HepG2 (cell line): ENCODE results near the gene ISG20L2. TPM values are rescaled to one million over a fixed set of nuclear protein-coding genes. Genes with fewer than 3 reads are reported as not detected.

Experiments used
- ATF5 ChIP-seq: sonication (generic); formaldehyde crosslinking; IDR thresholded peaks from 2 replicates; pipeline ENCODE4 v1.4.0; 2020; ENCODE audit warnings: mild to moderate bottlenecking, low read depth, missing genetic modification reagents
- CTCF ChIP-seq: sonication (generic); formaldehyde crosslinking; IDR thresholded peaks from 2 replicates; pipeline ENCODE4 v1.5.0; 2020; ENCODE audit warnings: mild to moderate bottlenecking, missing genetic modification reagents, moderate library complexity
- HNF1B ChIP-seq: sonication (generic); formaldehyde crosslinking; IDR thresholded peaks from 2 replicates; pipeline ENCODE4 v1.5.1; 2020; ENCODE audit warnings: mild to moderate bottlenecking, moderate library complexity, missing genetic modification reagents
- HNF4G ChIP-seq, 2 experiments: sonication (generic) in 1 of 2; formaldehyde crosslinking in 1 of 2; IDR thresholded peaks; 2 replicates each; pipeline versions ENCODE4 v1.4.0 to v1.6.1; 2011 to 2020; ENCODE audit warnings: borderline replicate concordance in 2 of 2, low read depth in 2 of 2, mild to moderate bottlenecking in 2 of 2, low read length in 1 of 2, missing genetic modification reagents in 1 of 2, moderate library complexity in 1 of 2
- LCORL ChIP-seq, 2 experiments: fragments of 450-650 bp in 1 of 2; sonication (generic) in 1 of 2; formaldehyde crosslinking in 1 of 2; IDR thresholded peaks; 2 replicates each; pipeline versions ENCODE4 v1.5.0 to v1.6.1; 2017 to 2020; ENCODE audit warnings: antibody characterized with exemption in 1 of 2, missing genetic modification reagents in 1 of 2
- MYPOP ChIP-seq: sonication (generic); formaldehyde crosslinking; IDR thresholded peaks from 2 replicates; pipeline ENCODE4 v1.8.1; 2023; ENCODE audit warnings: mild to moderate bottlenecking, moderate library complexity, missing genetic modification reagents
- NR2F2 ChIP-seq: IDR thresholded peaks from 2 replicates; pipeline ENCODE4 v1.6.1; 2012; ENCODE audit warnings: low read depth, inconsistent platforms, borderline replicate concordance
- SCMH1 ChIP-seq: sonication (generic); formaldehyde crosslinking; IDR thresholded peaks from 2 replicates; pipeline ENCODE4 v1.9.0; 2021; ENCODE audit warnings: missing genetic modification reagents, mild to moderate bottlenecking, borderline replicate concordance
- YY1 ChIP-seq: IDR thresholded peaks from 2 replicates; pipeline ENCODE4 v1.6.1; 2011; ENCODE audit warnings: low read length, low read depth, moderate library complexity, mild to moderate bottlenecking; ENCODE audit not compliant: insufficient read depth, insufficient replicate concordance
- ZFP41 ChIP-seq: sonication (generic); formaldehyde crosslinking; IDR thresholded peaks from 2 replicates; pipeline ENCODE4 v1.4.0; 2020; ENCODE audit warnings: mild to moderate bottlenecking, missing genetic modification reagents, borderline replicate concordance
- ZNF142 ChIP-seq: sonication (generic); formaldehyde crosslinking; IDR thresholded peaks from 2 replicates; pipeline ENCODE4 v1.4.0; 2020; ENCODE audit warnings: missing genetic modification reagents
- polyA plus RNA-seq, 8 experiments: library from polyadenylated mRNA; depleted of rRNA in 3 of 8; stranded (reverse) in 7 of 8; unstranded in 1 of 8; fragments of >200 nt; fragmentation: Illumina TruSeq in 4 of 8; extraction: Trizol in 4 of 8; gene quantifications; 2 replicates each; pipeline versions ENCODE4 v1.2.1 to v1.2.3, GENCODE V29; 2011 to 2016; ENCODE audit warnings: low read depth in 4 of 8, missing spikeins in 1 of 8, mixed read lengths in 1 of 8; ENCODE audit not compliant: insufficient read depth in 1 of 8
- total RNA-seq, 5 experiments: library from RNA; depleted of rRNA; stranded (reverse); fragments of >200 nt; fragmentation: Illumina TruSeq; extraction: Trizol; gene quantifications; 2 replicates each; pipeline ENCODE4 v1.2.3, GENCODE V29; 2016; ENCODE audit warnings: low read depth in 1 of 5

The ISG20L2 gene
- total and polyA plus RNA-seq, 2 of the 13 experiments (the other 11 are each of a cell fraction or from before 2014, with no cell fraction given), result 19.8 to 21.3 TPM

GRCh38 chr1:156746728-156747631 lies 18.4 kb upstream of the ISG20L2 start (continued):
- no peak for TF ChIP-seq HNF1B (CRISPR knock-in tag)
- TF ChIP-seq CTCF (CRISPR knock-in tag), result peak; percentile 51
- peak; percentile 49; the same call in 1 of the 2 replicates for TF ChIP-seq HNF4G (IDR thresholded peaks at IDR 0.05; ENCODE audit: borderline replicate concordance, low read depth, low read length)
- TF ChIP-seq HNF4G (CRISPR knock-in tag; IDR thresholded peaks at IDR 0.05; ENCODE audit: borderline replicate concordance, low read depth), result no peak
- TF ChIP-seq SCMH1 (CRISPR knock-in tag), result no peak
- TF ChIP-seq ZFP41 (CRISPR knock-in tag), result no peak
- no peak for TF ChIP-seq LCORL (IDR thresholded peaks at IDR 0.05)
- TF ChIP-seq LCORL (CRISPR knock-in tag; IDR thresholded peaks at IDR 0.05), result peak; percentile 27; the same call in 1 of the 2 replicates
- no peak for TF ChIP-seq NR2F2
- 0 out of 2 replicates have a peak, but pooled peaks have one; percentile 25 for TF ChIP-seq ATF5 (CRISPR knock-in tag)
- no peak for TF ChIP-seq ZNF142 (CRISPR knock-in tag)
- TF ChIP-seq MYPOP (CRISPR knock-in tag), result peak; percentile 58; the same call in 1 of the 2 replicates
- TF ChIP-seq YY1, result peak; percentile 91
